A673 (cell line): ENCODE measurements around the gene PRAMEF18.
"Not testable (repeated sequence)": the region's sequence is repeated elsewhere in the genome, so short reads cannot be mapped to it uniquely, and the experiment has no call there.

Experiments
- EZH2 ChIP-seq: fragments of 200-600 bp; sonication (generic); IDR thresholded peaks from 2 replicates; pipeline ENCODE4 v1.6.1; 2017; ENCODE audit warnings: borderline replicate concordance, low read depth, mild to moderate bottlenecking, mixed read lengths, antibody characterized with exemption, low read length; ENCODE audit not compliant: poor library complexity, severe bottlenecking
- TF ChIP-seq, protein P1 (sequence below): fragments of 300-800, 200-600 bp; sonication (generic); conservative IDR thresholded peaks from 2 replicates; pipeline ENCODE4 v1.5.1; 2017; ENCODE audit warnings: low read depth, mild to moderate bottlenecking, antibody characterized with exemption, low read length, moderate library complexity, mixed read lengths

DNA sequence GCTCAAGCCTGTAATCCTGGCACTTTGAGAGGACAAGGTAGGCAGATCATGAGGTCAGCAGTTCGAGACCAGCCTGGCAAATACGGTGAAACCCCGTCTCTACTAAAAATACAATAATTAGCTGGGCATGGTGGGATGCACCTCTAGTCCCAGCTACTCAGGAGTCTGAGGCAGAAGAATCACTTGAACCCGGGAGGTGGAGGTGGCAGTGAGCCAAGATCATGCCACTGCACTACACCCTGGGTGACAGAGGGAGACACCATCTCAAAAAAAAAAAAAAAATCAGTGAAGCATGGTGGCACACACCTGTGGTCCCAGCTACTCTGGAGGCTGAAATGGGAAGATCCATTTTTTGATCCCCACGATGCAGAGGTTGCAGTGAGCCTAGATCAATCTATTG is 4.1 kb upstream of the PRAMEF18 start:
- TF ChIP-seq EZH2 = not testable (repeated sequence)
- TF ChIP-seq, protein P1, sequence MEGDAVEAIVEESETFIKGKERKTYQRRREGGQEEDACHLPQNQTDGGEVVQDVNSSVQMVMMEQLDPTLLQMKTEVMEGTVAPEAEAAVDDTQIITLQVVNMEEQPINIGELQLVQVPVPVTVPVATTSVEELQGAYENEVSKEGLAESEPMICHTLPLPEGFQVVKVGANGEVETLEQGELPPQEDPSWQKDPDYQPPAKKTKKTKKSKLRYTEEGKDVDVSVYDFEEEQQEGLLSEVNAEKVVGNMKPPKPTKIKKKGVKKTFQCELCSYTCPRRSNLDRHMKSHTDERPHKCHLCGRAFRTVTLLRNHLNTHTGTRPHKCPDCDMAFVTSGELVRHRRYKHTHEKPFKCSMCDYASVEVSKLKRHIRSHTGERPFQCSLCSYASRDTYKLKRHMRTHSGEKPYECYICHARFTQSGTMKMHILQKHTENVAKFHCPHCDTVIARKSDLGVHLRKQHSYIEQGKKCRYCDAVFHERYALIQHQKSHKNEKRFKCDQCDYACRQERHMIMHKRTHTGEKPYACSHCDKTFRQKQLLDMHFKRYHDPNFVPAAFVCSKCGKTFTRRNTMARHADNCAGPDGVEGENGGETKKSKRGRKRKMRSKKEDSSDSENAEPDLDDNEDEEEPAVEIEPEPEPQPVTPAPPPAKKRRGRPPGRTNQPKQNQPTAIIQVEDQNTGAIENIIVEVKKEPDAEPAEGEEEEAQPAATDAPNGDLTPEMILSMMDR = not testable (repeated sequence)
